ENCODE results near the gene SLC1A7.

DNA sequence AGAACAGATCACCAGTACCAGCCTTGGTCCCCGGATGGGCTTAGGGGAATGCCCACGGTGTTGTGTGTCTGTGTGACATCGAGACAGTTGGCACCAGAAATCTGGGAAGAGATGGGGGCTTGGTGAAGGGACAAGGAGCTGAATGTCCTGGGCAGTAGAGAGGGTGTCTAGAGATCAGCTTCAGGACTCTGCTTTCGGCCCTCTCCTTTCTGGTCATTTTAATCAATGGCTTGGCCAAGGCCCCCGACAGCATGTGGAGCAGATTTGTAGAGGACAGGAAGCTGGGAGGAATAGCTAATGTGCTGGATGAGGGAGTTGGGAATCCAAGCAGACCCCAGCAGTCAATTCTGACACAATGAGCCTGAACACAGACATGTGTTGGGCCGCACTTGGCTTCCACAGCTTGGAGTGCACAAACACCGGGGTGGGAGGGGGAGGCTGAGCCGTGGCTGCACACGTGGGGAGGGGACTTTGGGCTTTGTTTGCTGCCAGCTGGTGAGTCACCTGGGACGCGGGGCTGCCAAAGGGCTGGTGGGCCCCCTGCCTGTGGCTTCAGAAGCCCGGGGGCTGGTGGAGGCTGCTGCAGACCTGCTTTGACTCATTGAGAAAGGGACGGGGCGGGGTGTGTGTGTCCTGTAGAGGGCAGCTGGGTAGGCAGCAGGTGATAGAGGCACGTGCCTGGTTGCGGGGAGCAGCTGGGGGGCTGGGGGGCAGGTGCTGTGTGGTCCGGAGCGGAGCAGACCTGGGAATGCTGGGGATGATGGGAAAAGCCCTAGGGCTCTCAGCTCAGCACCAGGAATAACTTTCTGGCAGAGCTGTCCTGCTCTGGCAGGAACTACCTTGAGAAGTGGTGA is 20.9 kb downstream of the SLC1A7 start:
- TF ChIP-seq, protein P1, sequence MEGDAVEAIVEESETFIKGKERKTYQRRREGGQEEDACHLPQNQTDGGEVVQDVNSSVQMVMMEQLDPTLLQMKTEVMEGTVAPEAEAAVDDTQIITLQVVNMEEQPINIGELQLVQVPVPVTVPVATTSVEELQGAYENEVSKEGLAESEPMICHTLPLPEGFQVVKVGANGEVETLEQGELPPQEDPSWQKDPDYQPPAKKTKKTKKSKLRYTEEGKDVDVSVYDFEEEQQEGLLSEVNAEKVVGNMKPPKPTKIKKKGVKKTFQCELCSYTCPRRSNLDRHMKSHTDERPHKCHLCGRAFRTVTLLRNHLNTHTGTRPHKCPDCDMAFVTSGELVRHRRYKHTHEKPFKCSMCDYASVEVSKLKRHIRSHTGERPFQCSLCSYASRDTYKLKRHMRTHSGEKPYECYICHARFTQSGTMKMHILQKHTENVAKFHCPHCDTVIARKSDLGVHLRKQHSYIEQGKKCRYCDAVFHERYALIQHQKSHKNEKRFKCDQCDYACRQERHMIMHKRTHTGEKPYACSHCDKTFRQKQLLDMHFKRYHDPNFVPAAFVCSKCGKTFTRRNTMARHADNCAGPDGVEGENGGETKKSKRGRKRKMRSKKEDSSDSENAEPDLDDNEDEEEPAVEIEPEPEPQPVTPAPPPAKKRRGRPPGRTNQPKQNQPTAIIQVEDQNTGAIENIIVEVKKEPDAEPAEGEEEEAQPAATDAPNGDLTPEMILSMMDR (conservative IDR thresholded peaks at IDR 0.05; ENCODE audit: low read length): no peak
- TF ChIP-seq EZH2phosphoT487 (IDR thresholded peaks at IDR 0.05; ENCODE audit: borderline replicate concordance): no peak
